Activated CD4-positive, alpha-beta T cell treated with anti-CD3 and anti-CD28 coated beads, Interleukin-2, amount 50 U/mL, for 4 hours (primary cell): ENCODE results near the gene MANEAL.

ENCODE experiments used
- DNase-seq, 2 experiments: peaks; one replicate each; pipeline ENCODE4 v3.0.0-alpha.2; 2020

Gene MANEAL

DNA sequence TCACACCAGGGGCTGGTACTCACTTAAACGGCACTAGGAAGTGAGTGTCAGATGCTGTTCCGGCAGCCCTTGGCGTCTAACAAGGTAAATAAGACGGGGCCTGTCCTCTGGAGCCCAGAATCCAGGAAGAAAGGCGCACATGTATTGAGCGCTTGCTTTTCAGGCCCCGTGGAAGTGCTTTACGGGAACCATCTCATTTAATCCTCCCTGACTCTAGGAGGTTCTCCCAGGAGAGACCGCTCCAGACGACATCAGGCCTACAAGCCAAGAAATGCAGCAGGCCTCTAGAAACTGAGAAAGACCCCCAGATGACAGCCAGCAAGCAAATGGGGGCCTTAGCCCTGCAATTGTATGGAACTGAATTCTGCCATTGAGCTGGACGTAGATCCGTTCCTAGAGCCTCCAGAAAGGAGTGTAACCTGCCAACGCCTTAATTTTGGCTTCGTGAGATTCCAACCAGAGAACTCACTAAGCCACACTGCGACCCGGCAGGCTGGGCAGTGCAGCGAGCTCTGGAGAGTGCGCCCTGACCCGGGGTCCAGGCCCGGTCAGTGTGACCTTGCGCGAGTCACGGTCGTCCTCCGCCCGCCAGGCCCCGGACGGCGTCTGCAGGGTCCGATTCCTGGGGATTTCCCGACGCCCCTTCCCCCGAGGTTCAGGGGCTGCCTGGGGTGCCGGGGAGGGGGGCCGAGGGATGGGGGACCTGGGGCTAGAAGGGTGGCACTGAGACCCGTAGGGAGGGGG lies 532 bp upstream of the MANEAL start:
- DNase-seq: no peak

DNA sequence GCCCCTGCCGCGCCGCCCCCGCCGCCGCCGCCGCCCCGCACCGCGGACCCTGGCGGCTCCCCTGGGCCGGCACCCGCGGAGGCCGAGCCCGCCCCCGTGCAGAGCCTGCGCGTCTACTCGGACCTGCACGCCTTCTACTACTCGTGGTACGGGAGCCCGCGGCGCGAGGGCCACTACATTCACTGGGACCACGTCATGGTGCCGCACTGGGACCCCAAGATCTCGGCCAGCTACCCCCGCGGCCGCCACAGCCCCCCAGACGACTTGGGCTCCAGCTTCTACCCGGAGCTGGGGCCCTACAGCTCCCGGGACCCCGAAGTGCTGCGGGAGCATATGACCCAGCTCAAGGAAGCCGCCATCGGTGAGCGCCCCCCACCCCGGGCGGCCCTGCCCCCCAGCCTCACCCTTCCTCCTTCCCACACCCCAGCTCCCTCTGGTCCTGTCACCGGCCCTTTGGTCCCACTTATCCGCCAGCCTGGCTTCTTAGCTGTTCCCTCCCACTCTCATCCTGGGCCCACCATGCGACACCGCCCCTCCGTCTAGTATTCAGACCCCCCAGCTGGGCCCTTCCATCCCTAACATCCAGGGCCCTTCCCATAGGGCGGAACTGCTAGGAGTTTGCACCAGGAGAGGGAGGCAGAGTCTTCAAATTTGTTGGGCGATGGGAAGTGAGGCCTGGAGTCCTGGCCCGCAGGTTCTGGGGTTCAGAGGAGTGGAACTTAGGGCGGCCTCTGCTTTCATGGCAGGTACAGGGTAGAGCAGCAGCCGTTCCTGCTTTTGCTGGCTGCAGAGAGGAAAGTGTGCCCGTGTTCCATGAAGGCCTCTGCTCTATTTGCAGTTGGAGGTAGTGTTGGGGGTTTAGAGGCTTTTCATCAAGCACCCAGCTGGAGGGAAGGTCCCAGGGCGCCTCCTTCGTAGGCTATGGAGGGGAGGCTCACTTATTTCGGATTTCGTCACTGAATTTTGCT lies 1.0 kb downstream of the MANEAL start:
- DNase-seq: no peak

DNA sequence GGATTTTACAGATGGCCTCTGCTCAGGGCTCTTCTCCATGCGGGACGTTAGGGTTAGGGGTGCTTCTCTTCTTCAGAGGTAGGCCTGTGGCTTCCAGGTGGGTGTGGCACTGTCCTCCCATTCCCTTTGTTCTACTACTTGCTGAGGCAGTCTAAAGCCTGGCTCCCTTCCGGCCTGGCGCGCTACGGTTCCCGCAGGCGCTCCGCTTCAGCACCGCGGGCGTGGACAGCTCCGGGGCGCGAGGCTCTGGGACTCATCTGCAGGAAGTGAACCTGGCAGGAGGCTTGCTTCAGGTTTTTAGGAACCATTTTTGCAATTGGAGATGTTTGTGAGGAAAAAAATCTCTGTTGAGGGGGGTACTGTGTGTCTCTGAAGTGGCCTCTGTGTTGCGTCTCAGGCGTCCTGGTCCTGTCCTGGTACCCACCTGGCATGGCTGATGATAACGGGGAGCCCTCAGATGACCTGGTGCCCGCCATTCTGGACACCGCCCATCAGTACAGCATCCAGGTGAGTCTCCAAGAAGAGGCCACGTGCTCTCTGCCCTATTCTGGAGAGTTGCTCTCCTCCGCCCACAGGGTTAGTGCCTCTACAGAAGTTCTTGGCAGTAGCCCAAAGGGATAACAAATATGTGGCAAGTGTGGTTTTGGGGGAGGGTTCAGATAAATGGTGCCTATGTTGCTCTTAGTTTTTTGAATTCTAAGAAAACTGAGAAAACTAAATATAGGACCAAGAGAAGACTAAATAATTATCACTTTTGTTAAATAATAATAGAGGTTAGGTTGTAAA lies 1.9 kb downstream of the MANEAL start:
- no peak for DNase-seq

DNA sequence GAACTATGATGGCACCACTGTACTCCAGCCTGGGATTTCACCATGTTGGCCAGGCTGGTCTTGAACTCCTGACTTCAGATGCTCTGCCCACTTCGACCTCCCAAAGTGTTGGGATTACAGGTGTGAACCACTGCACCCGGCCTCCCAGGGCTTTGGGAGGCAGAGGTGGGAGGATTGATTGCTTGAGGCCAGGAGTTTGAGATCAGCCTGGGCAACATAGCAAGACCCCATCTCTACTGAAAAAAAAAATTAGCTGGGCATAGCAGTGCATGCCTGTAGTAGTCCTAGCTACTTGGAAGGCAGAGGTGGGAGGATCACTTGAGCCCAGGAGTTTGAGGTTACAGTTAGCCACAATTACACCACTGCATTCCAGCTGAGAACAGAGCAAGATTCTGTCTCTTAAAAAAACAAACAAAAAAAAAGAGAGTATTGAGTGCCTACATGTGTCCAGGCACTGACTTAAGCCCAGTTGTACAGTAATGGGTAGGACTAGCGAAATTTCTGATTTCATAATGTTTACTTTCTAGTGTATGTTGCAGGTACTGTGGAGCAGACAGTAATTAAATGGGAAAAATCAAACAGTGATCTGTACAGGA lies 4.2 kb downstream of the MANEAL start:
- DNase-seq: no peak

DNA sequence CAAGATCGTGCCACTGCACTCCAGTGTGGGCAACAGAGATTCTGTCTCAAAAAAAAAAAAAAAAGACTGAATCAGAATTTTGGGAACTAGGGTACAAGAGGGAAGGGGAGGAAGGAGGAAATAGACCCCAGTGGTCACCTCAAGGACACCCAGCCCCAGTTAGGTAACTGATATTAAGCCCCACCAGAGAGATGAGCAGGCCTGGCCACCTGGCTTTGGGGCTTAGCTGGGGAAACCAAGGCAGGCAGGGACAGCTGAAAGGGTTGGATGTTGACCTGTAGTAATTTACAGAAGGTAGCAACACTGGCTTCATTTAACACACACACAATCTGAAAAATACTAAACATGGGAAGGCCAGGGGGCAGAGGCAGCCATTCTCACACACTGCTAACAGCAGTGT lies 8.8 kb downstream of the MANEAL start:
- no peak for DNase-seq

DNA sequence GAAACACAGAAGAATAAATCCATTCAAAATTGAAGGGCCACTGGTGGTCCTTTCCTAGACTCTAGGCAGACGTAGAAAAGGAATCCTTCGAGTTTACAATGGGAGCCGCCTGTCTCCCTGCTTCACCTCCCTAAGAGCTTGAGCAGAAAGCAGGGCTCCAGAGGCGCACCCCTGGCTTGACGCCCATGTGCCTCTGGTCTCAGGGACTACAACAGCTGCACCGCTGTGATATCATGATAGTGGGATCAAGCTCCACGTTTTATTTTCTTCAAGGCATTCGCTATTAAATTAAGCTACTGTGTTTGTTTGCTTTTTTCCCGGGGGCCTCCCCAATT lies 13.5 kb downstream of the MANEAL start:
- no peak for DNase-seq

DNA sequence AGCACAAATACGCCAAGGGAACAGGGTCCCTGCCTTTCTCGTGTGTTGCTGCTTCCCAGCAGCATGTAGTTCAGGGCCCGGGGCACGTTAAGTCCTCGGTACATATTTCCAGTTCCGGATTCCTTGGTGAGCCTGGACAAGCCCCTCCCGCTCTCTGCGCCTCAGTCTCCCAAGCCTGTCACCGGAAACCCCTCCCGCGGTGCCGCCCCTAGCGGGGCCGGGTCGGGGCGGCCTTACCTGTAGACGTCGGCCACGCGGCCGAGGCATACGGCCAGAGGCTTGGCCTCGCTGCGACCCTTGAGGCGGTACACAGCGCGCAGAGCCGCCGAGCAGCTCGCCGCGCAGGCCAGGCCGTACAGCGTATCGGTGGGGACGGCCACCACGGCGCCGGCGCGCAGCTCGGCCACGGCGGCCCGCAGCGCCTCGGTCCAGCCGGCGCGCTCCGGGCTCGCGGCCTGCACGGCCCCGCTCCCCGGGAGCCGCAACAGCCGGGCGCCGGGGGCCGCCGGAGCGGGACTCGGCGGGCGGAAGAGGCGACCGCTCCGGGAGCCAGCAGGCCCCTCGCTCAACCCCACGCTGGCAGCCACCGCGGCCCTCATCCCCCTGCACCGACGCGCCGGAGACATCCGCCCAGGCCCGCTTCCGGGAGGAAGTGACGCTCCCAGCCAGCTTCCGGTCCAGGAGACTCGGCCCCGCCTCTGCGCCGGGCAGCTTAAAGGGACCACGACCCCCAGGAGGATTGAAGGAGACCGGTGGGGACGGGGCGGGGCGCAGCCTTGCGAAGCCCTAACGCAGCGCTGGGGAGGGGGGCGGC lies 14.1 kb downstream of the MANEAL start, which contains the start of the genes C1orf122 and YRDC:
TSS of gene C1orf122 (plus strand) at position 236 of the 814 bp plus-strand sequence. CDS start 615 bp downstream, outside the sequence.
TSS of gene YRDC (minus strand) at position 654 of the 814 bp plus-strand sequence. CDS start at position 626, 28 bp downstream.
- DNase-seq: peak; percentile 89 to 90

DNA sequence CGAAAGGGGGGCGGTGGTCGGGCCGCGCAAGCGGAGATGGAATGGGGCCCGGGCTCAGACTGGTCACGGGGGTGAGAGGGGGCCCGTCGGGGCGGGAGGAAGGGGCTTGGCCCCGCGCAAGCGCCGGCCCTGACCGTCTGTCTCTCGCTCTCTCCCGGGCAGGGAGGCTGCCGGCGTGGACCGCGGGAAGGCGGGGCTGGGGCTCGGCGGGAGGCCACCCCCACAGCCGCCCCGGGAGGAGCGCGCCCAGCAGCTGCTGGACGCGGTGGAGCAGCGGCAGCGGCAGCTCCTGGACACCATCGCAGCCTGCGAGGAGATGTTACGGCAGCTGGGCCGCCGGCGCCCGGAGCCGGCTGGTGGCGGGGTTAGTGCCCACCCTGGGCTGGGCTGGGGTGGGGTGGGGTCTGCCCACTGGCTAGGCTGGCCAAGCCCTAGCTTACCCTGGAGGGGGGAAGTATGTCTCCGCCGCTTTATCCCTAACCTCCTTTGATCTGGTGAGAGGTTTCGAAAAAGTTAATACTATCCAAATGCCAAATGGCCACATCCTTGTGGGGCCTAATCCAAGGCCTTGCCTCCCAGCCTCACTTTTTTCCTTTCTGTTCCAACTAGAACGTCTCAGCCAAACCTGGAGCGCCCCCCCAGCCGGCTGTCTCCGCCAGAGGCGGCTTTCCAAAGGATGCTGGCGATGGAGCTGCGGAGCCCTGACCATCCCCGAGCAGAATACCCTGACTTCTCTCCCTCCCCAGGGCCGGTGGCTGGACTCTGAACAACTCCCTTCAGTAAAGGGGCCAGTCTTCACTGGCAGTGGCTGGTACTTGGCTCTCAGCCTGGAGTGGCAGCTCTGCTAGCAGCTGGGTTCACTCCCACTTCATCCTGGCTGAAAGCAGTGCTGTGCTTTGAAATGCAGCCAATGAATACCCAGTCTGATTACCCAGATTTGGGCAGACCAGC lies 15.0 kb downstream of the MANEAL start:
- no peak for DNase-seq

DNA sequence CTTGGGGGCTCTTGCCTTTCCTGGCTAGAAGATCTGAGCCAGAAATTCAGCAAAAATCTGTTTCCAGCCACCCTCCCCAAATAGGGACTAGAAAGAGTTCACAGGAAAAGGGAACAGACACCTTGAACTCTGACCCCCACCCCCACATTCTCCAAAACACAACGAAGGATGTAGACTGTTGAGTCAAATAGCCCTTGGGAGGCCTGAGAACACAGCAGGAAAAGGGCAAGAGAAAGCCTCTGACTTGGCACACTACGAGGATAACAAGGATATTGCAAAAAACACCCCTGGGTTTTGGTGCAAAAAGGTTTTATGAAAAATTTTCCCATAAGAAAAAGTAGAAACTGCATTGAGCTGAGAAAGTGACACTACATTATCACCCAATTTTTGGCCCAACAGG lies 16.3 kb downstream of the MANEAL start:
- DNase-seq: no peak

DNA sequence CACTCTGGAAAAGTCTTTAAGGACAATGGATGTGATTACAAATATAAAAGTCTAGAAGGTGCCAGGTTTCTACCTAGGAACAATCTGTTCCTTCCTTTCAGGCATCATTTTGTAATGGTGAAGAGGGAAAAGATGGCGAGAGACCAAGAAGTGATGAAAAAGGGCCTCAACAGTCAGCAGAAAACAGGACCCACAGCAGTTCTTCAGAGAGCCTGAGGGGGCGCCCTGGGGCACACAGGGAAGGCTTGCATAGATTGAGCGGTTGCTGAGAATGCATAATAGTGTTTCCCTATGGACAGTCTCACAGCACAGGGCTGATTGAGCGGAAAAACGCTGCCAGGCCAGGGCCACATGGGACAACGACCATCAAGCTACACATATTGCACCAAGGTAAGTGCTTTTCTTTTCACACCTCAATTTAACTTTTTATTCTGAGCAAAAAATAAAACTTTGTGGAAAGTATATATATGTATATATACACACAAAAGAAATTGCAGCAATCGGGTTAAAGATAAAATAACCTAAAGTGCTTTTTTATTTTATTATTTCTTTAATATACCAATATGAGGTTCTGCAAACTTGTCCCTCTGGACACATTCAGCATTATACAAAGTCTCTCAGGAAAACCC lies 17.5 kb downstream of the MANEAL start:
- DNase-seq: peak; percentile 47 to 49

DNA sequence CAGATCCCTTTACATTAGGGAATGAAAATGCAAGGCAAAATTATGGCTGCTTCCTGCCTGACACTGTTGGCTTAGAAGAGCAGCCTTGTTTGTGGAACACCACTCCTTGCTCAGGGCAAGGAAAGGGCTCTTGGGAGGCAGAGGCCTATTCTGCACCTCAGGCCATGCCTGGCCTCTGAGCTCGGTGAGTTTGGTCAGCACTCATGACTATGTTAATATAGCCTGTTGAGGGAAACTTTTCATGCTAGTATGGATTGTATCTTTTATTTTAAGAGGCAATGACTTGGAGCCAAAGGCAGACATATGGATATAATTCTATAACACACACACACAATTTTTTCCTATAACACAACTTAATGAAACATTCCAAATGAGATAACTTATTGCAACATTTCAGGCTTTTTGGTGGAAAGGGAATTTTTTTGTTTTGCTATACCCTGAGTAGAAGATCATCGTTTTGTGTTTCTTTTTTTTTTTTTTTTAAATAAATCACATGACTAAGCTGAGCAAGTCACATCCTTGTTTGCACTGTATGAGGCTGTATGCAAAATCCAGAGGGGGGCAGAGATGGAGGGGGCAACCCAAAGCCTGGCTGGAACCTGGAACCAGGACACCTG lies 20.0 kb downstream of the MANEAL start:
- no peak for DNase-seq

DNA sequence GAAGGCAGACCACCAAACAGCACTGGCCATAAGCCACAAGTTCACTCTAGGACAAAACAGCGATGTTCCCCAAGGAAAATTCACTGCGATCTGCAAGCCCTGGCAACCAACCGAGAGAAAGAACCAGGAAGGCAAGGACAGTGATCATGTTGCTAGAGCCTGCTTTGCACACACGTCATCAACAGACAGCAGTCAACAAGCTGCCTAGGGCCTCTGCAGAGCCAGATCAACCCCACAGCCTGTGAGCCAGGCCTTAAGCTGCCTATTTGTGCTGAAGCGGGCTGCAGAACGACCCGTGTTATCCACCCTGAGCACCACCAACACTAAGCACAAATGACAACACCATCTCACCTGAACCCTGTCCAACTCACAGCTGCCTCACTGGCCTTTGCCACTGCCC lies 20.6 kb downstream of the MANEAL start:
- DNase-seq: no peak

DNA sequence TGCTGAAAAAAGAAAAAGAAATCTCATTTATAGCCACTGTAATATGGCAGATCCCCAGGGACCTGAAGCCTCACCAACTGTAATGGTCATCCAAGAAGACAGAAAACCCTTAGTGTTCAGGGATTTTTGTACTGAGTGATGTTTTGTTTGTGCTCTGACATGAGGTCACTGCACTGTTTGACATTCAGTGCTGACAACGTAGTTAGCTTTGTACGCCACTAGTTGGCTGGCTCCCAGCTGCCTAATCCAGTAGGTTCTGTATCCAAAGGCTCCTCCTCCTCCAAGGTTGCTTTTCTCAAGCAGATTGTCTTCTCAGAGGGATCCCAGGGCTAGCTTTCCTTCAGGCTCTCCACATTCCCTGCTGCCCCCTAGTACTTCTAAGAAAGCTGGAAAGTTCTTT lies 23.8 kb downstream of the MANEAL start:
- DNase-seq: no peak

DNA sequence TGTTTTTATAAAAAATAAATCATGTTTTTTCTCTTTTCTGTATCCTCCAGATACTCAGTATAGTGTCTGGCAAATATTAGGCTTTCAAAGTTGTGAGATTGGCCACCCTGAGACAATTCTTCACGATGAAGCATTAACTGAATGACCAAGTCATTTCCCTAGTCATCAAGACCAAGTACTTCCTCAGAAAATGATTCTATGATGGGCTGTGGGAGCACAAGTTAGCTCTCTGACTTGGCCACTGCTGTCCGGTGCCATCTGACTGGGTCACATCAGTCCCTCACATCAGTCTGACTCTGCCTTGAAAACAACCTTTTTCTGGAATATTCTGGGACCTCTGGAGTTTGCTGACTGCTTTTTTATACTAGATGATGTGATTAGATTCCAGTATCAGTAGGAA lies 27.8 kb downstream of the MANEAL start:
- DNase-seq: no peak

DNA sequence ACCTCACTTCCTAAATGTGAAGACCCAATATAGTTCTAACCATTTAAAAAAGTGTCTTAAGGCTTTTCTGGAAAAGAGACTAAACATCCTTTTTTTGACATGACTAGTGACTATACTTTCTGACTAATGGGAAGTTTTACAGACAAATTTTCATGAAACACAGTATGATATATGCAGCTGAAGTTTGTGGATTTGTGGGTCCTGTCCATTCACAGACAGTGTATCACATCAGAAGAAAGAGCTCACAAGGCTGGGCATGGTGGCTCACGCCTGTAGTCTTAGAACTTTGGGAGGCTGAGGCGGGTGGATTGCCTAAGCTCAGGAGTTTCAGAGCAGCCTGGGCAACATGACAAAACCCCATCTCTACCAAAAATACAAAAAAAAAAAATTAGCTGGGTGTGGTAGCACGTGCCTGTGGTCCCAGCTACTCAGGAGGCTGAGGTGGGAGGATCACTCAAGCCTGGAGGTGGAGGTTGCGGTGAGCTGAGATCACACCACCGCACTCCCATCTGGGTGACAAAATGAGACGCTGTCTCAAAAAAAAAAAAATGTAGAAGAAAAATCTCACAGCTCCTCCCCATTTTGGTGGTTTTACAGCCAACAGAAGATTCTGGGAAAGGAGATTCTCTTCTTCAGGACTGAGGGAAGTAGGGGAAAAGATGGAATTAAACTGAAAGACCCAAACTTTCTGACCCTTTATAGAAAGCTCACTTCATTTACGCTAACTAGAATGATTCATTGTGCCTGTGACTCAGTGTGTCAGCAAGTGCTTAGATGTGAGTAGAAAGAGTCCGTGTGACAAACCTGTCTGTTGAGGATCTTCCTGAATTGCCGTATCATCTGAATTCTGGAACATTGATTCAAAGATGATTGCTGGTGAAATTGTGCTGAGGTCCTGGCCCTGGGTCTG lies 29.5 kb downstream of the MANEAL start:
- no peak for DNase-seq

DNA sequence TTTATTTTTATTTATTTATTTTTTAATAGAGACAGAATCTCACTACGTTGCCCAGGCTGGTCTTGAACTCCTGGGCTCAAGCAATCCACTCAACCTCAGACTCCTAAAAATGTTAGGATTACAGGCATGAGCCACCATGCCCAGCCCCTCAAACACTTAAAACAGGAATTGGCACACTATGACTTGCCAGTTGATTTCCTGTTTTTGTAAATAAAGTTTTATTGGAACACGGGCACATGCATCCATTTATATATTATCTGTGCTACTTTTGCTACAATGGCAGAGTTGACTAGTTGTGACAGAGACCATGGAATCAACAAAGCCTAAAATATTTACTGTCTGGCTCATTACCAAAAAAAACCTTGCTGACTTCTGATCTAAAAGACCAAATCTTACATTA lies 30.4 kb downstream of the MANEAL start:
- DNase-seq: no peak

DNA sequence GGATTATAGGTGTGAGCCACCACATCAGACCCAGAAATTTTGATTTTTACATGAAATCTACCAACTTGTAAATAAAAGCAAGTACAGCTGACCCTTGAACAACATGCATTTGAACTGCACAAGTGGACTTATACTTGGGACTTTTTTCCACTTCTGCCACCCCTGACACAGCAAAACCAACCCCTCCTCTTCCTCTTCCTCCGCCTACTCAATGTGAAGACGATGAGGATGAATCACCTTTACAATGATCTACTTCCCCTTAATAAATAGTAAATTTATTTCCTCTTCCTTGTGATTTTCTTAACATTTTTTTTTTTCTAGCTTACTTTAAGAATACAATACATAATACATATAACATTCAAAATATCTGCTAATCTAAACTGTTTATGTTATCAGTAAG lies 31.9 kb downstream of the MANEAL start:
- DNase-seq: no peak

DNA sequence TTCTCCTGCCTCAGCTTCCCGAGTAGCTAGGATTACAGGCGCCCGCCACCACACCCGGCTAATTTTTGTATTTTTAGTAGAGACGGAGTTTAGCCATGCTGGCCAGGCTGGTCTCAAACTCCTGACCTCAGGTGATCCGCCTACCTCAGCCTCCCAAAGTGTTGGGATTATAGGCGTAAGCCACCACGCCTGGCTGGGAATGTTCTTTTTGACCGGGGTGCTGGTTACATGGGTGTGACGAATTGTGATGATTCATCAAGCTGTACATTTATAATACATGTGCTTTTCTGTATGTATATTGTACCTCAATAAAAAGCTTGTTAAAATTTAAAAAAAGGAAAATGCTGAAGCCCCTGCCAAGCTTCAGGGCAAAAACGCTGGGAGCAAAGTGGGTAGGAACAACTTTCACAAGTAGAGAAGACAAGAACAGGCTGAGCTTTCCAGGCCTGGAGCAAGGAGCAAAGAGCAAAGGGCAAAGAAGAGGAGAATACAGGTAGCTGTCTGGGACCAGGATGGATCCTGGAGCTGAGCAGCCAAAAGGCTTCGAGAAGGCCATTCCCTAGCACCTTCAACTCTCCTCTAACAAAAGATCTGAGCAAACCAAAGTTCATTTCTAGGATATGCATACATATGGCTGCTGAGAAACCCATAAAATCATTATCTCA lies 34.9 kb downstream of the MANEAL start:
- DNase-seq: no peak
